HG03439 (cell line): Measurements from ENCODE around the gene SCART1.
"Not testable (repeated sequence)": the region's sequence is repeated elsewhere in the genome, so short reads cannot be mapped to it uniquely, and the experiment has no call there.

Experiments used
- ATAC-seq: cut with Tn5 transposase; IDR thresholded peaks from one replicate; pipeline ENCODE4 v1.9.1; 2021; ENCODE audit warnings: mild to moderate bottlenecking, moderate library complexity; ENCODE audit not compliant: unreplicated experiment

SCART1 gene

DNA sequence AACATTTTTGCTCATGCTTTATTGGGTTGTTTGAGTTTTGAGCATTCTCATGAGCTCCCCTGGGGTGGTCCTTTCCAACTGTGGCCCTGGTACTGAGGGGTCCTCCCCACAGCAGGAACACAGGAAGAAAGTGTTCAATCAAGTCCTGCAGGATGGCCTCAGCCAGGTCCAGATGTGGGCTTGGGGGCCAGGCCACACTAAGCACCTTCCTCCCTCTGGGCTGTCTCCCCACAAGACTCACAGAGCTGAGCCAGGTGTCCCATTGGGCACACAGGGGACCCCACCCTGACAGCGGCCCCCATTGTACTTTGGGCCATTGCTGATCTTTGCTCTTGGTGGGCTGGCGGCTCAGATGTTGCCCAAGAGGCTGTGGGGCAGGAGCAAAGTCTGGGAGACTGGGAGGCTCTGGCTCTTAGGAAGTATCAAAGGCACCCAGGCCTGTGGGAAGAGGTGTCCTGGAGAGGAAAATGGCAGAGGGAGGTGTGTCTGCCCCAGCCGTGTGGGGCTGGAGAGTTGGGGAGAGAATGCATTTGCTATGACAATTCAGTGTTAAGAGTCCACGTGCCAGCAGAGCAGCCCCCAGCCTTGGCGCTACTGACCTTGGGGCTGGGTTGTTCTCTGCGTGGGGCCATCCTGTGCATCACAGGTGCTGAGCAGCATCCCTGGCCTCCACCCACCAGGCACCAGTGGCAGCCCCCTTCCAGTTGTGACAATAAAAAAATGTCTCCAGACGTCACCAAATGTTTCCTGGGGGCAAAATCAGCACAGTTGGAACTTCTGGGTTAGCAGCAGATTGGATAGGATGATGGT lies 17.8 kb downstream of the SCART1 start:
- no peak for ATAC-seq

DNA sequence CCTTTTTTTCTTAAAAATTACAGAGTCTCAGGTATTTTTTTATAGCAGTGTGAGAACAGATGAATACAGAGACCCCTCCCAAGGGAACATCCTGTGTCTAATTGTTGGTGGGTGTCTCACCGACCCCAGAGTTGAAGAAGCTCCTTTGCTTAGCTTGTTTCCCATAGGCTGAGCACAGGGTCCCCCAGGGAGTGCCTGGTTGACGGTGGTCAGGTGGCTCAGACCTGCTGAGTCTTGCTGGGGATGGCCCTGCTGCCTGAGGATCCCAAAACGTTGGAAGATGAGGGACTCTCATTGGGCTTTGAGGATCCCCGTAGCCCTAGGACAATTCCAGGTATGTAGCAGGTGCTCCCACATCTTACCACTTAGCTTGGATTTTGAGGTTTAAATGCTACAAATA lies 19.5 kb downstream of the SCART1 start:
- ATAC-seq: no peak

DNA sequence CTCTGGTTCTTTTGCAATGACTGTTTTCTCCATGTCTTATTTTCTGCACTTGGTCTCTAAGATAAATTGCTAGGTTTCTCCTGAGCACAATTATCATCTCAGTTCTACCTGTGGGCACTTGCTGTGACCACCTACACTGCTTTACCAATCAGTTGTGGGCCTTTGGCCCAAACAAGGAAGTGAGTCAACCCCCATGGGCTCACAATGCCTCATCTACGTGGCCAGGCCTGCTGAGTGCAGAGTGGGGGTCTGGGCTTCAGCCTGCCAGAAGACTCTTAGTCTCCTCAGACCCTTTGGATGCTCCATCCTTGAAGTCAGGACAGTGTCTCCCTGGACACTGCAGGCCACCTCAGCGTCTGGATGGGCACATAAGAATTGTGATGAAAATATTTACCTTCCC lies 20.3 kb downstream of the SCART1 start:
- ATAC-seq: no peak

DNA sequence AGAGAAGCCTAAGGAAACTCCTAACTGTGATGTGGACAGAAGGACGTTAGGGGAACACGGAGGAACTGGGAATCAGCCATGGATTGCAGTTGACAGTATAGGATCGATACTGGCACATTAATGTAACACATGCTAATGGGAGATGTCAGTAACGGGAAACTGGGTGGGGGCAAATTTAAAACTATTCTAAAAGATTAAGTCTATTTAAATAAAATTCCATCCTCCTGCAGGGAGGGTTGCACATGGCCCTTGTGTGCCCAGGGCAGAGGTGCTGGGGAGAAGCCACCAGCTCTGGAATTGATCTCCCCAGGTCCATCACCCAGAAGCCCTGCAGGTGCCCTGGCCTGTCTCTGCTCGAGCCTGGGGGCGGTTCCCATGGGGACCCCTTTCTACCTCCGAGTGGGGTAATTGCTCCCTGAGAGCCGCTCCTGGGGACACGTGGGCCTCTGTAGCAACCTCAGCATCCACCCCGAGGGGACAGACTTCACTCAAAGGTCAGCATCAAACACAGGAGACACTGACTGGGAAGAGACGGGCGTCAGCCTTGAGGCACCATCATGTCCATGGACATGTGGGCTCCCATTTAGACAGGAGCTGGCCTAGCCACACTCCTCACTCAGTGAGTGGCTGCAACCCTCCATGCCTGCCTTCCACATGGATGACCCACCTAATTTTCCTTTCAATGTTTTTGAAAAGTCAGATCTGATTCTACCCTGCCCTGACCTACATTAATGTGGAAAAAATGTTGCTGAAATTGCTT lies 21.1 kb downstream of the SCART1 start:
- no peak for ATAC-seq

DNA sequence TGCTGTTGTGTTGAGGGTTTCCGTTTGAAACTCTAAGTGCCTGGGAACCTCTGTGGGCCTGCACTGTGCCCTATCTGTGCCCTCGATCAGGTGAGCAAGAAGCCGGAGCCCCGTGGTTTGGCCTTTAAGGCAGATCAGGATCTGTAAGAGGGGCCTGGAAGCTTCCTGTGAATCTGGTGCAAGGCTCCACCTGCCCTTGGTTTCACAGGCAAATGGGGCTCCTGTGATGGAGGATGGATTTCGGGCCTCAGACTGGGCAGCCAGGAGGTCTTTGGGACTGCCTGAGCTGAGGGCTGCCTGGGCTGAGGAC lies 21.6 kb downstream of the SCART1 start:
- ATAC-seq: no peak

DNA sequence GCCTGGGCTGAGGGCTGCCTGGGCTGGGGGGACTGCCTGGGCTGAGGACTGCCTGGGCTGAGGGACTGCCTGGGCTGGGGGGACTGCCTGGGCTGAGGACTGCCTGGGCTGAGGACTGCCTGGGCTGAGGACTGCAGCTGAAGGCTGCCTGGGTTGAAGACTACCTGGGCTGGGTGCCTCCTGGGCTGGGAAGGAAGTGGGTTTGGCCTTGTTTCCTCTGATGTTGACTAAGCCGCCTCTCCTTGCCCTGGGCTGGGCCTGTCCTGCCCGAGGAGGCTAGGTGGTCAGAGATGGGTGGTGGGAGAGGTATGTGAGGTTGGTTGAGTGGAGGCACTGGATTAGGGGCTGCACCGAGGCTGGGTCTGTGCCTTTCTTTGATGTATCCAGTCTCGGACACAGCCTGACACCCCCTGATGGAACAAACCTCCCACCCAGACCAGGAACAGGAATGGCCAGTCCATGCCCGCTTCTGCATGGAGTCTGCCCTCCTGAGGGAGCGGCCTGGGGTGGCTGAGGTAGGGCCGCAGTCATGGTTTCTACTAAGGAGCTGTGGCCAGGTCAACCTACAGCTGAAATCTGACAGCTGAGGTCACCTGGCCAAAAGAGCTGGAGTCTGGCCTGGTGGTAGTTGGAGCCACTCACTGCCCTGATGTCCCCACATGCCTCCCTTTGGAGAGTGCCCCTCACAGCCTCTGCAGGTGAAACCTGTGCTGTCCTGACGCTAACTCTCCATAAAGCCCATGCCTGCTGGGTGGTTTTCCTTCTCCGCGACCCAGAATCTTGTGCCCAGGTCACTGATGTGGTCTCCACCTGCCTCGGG lies 22.3 kb downstream of the SCART1 start:
- ATAC-seq: no peak

DNA sequence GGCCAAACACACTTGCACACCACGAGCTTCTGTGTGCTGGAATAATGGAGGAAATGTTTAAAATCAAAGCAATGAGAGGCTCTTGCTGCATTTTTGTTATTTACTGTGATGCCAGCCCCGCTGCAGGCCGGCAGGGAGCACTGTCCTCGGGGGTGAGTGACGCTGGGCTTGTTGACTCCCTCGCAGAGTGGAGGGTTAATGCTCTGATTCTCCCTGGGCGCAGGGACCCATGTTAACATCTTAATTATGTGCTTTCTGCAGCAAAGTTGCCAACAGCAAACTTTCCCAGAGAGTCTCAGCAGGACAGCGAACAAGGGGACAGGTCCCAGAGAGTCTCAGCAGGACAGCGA lies 22.9 kb downstream of the SCART1 start:
- ATAC-seq: no peak

DNA sequence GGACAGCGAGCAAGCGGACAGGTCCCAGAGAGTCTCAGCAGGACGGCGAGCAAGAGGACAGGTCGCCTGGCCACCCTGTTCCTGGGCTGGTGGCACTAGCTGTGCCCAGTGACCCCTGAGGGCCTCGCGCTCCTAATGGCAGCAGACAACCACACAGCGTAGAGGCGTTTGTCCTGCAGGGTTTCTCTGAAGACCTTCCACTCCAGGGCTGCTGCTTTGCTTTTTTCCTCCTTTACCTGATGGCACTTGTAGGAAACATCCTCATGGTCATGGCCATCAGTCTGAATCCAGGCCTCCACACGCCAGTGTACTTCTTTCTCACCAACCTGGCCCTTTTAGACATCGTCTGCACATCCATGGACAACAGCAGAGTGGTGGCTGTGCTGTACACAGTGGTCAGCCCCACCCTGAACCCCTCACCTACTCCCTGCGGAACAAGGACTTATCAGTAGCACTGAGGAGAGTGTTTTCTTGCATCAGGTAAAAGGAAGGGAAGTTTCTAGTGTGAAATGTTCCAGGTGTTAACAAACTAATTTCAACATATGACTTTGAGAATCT lies 27.4 kb downstream of the SCART1 start:
- no peak for ATAC-seq

DNA sequence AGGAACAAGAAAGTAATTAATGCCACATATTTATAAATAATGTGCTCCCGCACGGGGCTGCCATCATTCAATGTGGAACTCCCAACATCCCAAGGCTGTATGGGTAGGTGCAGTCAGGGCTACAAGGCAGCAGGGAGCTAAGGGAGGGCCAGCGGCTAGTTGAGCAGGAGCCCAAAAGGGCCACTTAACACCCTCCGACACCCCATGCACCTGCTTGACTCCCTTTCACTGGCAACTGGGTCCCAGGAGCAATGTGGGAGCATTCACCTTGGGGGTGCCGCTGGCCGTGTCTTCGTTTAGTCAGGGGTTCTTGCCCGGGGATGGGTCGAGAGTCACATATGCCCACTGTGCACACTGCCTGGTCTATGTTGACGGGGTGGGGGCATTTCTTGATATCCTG lies 27.9 kb downstream of the SCART1 start:
- no peak for ATAC-seq

DNA sequence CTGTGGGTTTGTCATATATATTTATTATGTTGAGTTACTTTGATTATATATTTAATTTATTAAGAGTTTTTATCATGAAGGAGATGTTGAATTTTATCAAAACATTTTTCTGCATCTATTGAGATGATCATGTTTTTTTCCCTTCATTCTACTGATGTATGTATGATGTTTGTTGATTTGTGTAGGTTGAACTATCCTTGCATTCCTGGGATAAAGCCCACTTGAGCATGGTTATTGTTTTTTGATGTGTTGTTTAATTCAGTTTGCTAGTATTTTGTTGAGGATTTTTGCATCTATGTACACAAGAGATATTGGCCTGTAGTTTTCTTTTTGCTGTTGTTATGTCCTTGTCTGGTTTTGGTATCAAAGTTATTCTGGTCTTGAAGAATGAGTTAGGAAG lies 31.1 kb downstream of the SCART1 start:
- no peak for ATAC-seq

DNA sequence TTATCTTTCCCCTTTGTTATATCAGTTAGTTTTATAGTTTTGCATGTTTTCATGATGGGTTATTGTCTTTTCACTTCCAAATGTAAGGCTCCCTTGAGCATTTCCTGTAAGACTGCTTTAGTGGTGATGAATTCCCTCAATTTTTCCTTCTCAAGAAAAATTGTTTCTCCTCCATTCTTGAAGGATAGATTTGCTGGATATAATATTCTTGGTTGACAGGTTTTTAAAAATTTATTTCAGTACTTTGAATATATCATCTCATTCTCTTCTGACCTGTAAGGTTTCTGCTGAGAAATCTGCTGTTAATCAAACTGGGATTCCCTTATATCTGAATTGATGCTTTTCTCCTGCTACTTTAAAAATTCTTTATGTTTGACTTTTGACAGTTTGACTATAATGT lies 33.3 kb downstream of the SCART1 start:
- ATAC-seq: no peak

DNA sequence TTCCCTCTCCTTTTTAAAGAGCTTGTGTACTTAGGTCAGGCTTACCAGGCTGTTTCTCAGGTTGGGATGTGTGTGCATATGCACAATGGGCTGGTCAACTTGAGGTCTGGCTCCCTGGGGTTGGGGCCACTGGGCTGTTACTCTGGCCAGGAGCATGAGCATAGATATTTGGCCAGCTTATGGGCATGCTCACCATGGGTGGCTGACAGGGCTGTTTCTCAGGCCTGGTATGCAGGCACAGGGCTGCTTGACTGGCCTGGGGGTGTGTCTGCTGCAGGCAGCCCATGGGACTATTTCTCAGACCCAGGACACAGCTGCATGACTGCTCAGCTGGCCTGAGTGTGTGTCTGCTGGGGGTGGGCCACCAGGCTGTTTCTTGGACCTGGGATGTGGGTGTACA lies 34.6 kb downstream of the SCART1 start:
- ATAC-seq: no peak

DNA sequence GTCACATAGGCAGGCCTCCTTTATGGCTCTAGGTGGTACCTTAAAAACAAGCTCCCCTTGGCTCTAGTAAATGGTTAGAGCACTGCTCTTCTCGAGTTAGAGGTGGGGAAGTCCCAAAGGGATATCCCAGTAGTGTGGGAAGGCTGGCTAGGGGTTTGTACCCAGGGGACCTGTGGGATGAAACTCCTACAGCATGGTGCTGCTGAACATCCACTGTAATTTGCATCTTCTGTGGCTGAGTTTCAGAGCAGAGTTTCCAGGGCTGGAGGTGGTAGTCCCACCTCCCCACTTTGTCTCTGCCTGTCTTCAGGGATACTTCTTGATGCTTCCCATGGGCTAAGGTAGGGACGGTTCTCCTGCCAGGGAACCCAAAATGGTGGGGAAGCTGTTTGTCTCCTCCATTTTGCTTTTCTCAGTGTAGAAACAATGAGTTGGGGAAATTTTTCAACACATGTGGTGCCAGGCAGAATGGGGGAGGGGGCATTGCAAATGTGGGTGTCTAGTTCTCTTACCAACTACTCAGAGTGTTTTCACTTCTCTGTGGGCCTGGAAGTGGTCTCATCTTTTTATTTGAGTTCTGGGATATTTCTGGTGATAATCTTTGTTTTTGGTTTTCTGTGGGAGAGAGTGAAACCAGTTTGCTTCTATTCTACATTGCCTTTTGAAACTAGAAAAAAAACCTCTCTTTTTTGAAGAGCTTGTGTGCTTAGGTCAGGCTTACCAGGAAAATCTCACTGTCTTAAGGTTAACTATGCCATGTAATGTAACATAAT lies 36.3 kb downstream of the SCART1 start:
- ATAC-seq: no peak

DNA sequence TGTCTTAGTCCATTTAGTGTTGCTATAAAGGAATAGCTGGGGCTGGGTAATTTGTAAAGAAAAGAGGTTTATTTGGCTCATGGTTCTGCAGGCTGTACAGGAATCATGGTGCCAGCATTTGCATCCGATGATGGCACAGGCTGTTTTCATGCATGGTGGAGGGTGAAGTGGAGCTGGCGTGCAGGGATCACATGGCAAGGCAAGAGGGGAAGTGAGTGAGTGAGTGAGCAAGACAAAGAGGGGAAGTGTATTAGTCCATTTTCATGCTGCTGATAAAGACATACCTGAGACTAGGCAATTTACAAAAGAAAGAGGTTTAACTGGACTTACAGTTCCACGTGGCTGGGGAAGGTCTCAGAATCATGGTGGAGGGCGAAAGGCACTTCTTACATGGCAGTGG lies 39.8 kb downstream of the SCART1 start:
- not testable (repeated sequence) for ATAC-seq

DNA sequence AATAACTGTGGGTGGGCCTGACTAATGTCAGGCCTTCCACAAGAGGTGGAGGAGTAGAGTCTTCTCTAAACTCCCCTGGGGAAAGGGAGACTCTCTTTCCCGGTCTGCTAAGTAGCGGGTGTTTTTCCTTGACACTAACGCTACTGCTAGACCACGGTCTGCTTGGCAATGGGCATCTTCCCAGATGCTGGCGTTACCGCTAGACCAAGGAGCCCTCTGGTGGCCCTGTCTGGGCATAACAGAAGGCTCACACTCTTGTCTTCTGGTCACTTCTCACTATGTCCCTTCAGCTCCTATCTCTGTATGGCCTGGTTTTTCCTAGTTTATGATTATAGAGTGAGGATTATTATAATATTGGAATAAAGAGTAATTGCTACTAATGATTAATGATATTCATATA lies 43.6 kb downstream of the SCART1 start:
- ATAC-seq: not testable (repeated sequence)

DNA sequence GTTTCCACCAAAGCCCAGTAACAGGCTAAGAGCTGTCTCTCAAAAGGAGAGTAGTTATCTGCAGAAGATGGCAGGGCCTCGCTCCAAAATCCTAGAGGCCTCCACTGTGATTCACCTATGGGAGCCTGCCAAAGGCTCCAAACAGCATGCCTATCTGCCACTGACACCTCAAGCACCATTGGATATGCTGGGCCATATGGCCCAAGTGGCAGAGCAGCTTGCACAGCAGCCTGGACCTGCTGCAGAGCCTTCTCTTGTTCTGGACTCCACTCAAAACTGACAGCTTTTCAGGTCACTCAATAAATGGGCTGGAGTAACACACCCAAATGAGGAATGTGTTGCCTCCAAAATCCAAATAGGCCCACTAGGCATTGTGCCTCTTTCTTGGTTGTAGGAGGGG lies 45.4 kb downstream of the SCART1 start:
- ATAC-seq: not testable (repeated sequence)

DNA sequence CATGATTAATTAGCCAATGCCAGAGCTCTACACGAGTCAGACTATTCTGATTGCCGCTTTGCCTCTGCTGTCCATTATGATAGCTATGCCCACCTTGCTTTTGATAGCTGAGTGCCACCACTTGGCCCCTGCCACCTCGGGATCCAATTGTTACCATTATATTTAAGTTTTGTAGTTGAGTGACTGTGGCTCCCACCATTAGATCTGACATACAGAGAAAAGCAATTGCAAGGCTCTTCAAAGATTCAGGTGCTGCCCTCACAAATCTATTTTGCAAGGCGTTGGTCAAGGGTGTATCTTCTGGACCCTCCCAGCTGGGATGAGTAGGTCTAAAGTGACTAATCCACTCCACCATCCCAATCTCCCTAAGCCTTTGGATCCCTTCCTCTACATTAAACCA lies 47.2 kb downstream of the SCART1 start:
- not testable (repeated sequence) for ATAC-seq

DNA sequence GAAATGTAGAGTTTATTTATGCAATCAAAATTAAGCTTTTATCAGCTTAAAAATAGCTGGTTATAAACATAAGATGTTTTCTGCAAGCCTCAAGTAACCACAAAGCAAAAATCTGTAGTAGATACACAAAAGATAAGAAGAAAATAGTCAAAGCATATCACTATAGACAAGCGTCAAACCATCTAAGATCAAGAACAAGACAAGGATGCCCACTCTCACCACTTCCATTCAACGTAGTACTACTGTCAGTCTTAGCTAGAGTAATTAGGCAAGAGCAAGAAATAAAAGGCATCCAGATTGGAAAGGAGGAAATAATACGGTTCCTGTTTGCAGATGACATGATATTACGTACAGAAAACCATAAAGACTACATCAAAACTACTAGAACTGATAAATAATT lies 56.0 kb downstream of the SCART1 start:
- ATAC-seq: no peak

DNA sequence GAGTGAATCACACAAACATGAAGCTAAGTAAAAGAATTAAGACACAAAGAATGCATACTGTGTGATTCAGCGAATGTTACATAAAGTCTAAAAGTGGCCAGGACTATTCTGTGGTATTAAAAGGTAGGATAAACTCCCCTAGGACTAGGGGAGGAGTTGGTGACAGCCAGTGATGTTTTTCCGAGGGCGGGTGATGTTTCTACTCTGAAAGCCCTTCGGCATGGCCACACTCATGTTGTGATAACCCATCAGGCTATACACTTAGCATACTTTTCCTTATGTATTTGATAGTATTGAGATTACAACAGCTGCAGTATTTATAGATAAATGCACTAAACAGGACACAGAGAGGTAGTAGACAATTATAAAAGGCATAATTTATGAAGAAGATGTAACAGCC lies 57.7 kb downstream of the SCART1 start:
- ATAC-seq: no peak

DNA sequence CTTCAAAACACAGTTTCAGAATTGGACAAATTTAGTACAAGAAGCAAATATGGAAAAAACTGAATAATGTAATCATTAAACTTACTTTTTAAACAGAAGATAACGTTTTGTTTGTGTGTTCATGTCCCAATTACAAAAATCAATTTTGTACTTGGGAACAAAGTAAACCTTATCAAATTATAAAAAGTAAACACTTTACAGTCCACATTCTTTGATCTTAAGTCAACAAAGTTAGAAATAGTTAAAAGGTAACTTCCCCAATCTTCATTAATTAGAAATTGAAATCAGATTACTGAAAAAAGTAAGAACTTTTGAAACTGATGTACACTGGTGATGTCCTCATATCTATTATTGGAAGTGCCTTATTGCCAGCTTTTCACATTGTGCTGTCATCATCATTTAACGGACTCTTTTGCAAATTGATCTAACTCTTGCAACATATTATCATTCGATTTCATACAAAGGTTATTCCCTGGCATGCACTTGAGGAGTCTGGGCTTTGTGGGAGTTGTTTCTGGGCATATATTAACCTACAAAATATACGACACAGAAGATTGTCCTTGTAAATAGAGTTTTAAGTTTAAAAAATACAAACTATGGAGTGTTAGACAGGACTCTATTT lies 58.3 kb downstream of the SCART1 start:
- ATAC-seq: no peak
